Right lobe of liver (tissue), 6 donors: ENCODE results near the gene PHLDB2. TPM values are rescaled to one million over a fixed set of nuclear protein-coding genes. Genes with fewer than 3 reads are reported as not detected.

Experiments used
- ATAC-seq, 4 donors: fragments of 200-7000 bp; cut with Tn5 transposase; one replicate each; pipeline ENCODE4 v1.9.1; 2020; ENCODE audit warnings: mild to moderate bottlenecking in 4 of 4, moderate library complexity in 4 of 4
- DNase-seq, 3 donors: peaks; one replicate each; pipeline ENCODE4 v3.0.0-alpha.2; 2020
- H3K27ac ChIP-seq, 3 donors: fragments of 200-600 bp; one replicate each; pipeline ENCODE4 v1.8.0; 2022
- H3K27me3 ChIP-seq, 2 donors: fragments of 200-600 bp; one replicate each; pipeline ENCODE4 v1.8.0; 2022
- H3K36me3 ChIP-seq, 4 donors: fragments of 200-600 bp; sonication (generic) in 1 of 4; one replicate each; pipeline versions ENCODE4 v1.5.1 to v1.8.0; 2017 to 2022; ENCODE audit warnings: control low read depth in 1 of 4
- H3K4me1 ChIP-seq, 4 donors: fragments of 200-600 bp; sonication (generic) in 1 of 4; one replicate each; pipeline versions ENCODE4 v1.5.1 to v1.8.0; 2017 to 2022; ENCODE audit warnings: control low read depth in 1 of 4
- H3K4me3 ChIP-seq, 3 donors: fragments of 200-600 bp; one replicate each; pipeline ENCODE4 v1.8.0; 2022
- H3K9me3 ChIP-seq, 4 donors: fragments of 200-600 bp; sonication (generic) in 1 of 4; one replicate each; pipeline versions ENCODE4 v1.5.1 to v1.8.0; 2017 to 2022; ENCODE audit warnings: control low read depth in 1 of 4
- POLR2A ChIP-seq: fragments of 450-650 bp; IDR thresholded peaks from one replicate; pipeline ENCODE4 v1.6.1; 2017; ENCODE audit warnings: antibody characterized with exemption, mild to moderate bottlenecking
- WGBS: methylation state at CpG from one replicate; pipeline ENCODE4 v1.1.6; 2018; ENCODE audit warnings: low coverage, low lambda C conversion rate; ENCODE audit not compliant: insufficient coverage; ENCODE audit errors: missing lambda C conversion rate; 5-methylcytosine and 5-hydroxymethylcytosine counted together
- intact Hi-C, 2 donors: fragments of 100-400 bp; cut with DNase I; formaldehyde crosslinking; loops; one replicate each; pipeline versions ENCODE4 v1.11.2 to v1.14.1; 2022
- total RNA-seq, 6 experiments: library from RNA; depleted of rRNA in 2 of 6; stranded (reverse); fragments of >200 nt in 2 of 6; fragmentation: NEBNext Ultra II Directional in 3 of 6; extraction: Animal tissue kit (Norgen Biotek cat#: 25700) in 3 of 6; gene quantifications; one replicate each; pipeline versions ENCODE4 v1.1.0 to v1.2.4, GENCODE V29; 2016 to 2023
- TF ChIP-seq, protein P1 (sequence below), 4 donors: fragments of 200-600 bp in 3 of 4; fragments of 450-650 bp in 1 of 4; IDR thresholded peaks; one replicate each; pipeline versions ENCODE4 v1.5.1 to v1.8.0; 2016 to 2022; ENCODE audit warnings: antibody characterized with exemption in 4 of 4, mild to moderate bottlenecking in 2 of 4
- donor health status: DM: no; HTN: yes; CAD: no.
- donor health status: DM: no; HTN: no; CAD: no.
- donor health status: DM: no; HTN: no; CAD: no.
- donor health status: DM: no; HTN: yes; CAD: no.
- donor health status: DM: no; HTN: yes; CAD: no.

The PHLDB2 gene
- total RNA-seq, 6 experiments from 2014 or later, result 21.9 to 40.6 (median 31.2) TPM

DNA sequence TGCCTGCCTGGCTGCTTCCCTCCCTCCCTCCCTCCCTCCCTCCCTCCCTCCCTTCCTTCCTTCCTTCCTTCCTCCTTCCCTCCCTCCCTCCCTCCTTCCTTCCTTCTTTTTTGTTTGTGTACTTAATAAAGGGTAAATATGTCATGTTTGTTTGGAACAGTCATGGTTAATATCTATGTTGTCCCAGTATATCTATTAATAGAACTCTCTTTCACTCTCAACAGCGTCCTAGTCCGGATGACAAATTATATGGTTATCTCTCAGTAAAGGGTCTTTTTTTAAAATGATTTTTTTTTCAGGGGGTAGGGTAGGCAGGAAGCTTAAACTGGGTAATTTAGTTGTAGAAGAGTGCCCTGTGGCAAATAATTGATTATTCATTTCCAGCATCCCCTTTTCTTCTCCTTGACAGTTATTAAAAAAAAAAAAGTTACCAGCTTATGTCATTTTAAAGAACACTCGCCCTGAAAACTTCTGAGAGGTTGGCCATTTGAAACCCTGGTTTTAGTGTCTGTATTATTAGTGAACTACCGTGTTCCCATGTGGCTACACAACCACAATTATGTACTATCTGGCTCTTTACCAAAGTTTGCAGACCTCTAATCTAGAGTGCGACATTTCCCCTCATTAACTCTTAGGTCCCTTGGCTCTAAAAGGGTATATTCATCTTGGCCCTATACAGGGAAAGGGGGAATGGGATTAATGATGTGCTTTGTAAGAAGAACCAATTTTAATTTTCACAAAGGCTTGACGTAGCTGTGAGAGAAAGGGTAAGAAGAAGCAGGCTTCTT, 153.3 kb downstream of the PHLDB2 start:
- Histone ChIP-seq H3K4me3 (no peak overlapping the region), H3K36me3 (no peaks in the 10 kb centered on the region), H3K9me3 (no peaks in the 10 kb centered on the region), H3K27me3 (no peaks in the 10 kb centered on the region), H3K4me1 (peaks cover 0 to 12% (median 6%) of the 10 kb centered on the region in 4 donors), H3K27ac (no peak overlapping the region)
- no peak for TF ChIP-seq POLR2A
- TF ChIP-seq, protein P1, sequence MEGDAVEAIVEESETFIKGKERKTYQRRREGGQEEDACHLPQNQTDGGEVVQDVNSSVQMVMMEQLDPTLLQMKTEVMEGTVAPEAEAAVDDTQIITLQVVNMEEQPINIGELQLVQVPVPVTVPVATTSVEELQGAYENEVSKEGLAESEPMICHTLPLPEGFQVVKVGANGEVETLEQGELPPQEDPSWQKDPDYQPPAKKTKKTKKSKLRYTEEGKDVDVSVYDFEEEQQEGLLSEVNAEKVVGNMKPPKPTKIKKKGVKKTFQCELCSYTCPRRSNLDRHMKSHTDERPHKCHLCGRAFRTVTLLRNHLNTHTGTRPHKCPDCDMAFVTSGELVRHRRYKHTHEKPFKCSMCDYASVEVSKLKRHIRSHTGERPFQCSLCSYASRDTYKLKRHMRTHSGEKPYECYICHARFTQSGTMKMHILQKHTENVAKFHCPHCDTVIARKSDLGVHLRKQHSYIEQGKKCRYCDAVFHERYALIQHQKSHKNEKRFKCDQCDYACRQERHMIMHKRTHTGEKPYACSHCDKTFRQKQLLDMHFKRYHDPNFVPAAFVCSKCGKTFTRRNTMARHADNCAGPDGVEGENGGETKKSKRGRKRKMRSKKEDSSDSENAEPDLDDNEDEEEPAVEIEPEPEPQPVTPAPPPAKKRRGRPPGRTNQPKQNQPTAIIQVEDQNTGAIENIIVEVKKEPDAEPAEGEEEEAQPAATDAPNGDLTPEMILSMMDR (IDR thresholded peaks at IDR 0.05), result no peak
- ATAC-seq, result no peak
- DNase-seq, result no peak
- intact Hi-C loops, result no loop called here
- 55% methylated on average over 6 of the region's 6 CpGs for WGBS

DNA sequence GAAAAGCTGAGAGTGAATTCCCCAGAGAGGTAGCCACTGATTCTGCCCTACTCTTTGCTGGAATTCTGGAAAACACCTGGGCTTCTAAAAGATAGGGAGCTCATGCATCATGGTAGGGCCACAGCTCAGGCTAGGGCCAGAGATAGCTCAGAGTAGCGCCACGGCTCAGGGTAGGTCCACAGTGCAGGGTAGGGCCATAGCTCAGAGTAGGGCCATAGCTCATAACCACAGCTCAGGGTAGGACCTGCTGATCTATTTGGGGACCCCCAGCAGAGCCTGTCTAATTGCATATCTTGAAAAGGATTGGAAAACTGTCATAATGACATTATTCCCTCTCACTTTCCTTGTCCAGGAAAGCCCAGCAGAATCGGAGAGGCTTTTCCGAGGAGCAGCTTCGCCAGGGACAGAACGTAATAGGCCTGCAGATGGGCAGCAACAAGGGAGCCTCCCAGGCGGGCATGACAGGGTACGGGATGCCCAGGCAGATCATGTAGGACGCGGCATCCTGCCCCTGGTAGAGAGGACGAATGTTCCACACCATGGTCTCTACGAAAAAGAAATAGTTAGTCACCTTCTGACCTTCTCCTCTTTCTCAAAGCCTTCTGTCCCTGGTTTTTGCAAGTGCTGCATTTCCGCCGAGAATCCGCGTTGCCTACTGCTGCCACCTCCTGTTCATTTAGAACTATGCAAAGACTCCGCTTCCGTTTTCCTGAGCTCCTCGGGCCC, 154.2 kb downstream of the PHLDB2 start:
- WGBS, result 13% methylated on average over 11 of the region's 19 CpGs
- no peak for TF ChIP-seq POLR2A
- TF ChIP-seq, protein P1 (IDR thresholded peaks at IDR 0.05), result peak; percentile 69 to 87 (median 82)
- Histone ChIP-seq H3K4me3 (no peak overlapping the region), H3K36me3 (no peaks in the 10 kb centered on the region), H3K27me3 (no peaks in the 10 kb centered on the region), H3K9me3 (no peaks in the 10 kb centered on the region), H3K4me1 (peaks cover 0 to 9% (median 4%) of the 10 kb centered on the region in 4 donors), H3K27ac (no peak overlapping the region)
- intact Hi-C loops, result no loop called here
- ATAC-seq (peak; percentile 92 to 96 (median 94)), DNase-seq (peak; percentile 54 to 64 (median 62))

DNA sequence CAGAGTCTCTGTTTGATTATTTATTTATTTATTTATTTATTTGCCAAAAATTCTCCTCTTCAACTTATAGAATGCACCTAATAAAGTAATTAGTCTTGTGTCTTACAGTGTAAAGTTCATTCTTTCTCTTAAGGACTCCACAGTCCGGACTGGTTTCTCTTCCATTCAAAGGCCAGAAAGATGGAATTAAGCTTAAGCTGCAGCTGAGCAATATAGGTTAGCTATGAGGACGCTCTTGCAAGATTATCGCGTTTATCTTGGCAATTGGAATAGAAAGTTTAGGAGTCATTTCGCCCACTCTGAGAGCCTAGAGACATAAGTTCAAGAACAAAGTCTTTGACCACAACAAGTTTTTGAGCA, 154.7 kb downstream of the PHLDB2 start:
- H3K36me3 ChIP-seq, result no peaks in the 10 kb centered on the region
- no peak overlapping the region for H3K4me3 ChIP-seq
- peaks cover 0 to 3% (median under 1%) of the 10 kb centered on the region in 4 donors for H3K4me1 ChIP-seq
- intact Hi-C loops, result no loop called here
- DNase-seq (no peak), ATAC-seq (peak in 2 of 4 donors; percentile 13 to 14)
- H3K27ac ChIP-seq, result no peak overlapping the region
- TF ChIP-seq, protein P1 (IDR thresholded peaks at IDR 0.05), result no peak
- TF ChIP-seq POLR2A, result no peak
- WGBS, result 51% methylated on average over 5 of the region's 5 CpGs
- no peaks in the 10 kb centered on the region for H3K27me3 ChIP-seq
- H3K9me3 ChIP-seq, result no peaks in the 10 kb centered on the region

DNA sequence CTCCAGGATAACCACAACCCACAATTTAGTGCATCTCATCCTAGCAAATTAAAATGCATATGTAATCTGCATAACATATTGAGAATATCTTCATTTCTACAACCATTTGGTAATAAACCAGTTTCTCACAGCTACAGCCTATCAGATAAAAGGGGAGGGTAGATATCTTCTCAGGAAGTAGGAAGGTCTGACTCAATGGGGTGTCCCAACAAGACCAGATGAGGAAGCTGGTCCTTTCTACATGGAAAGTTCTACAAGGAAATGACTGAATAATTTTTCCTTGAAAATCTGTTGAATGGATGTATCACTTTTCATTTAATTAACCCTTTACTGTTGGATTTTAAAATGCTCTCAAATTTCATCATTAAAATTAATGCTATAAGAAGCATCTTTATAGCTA, 158.0 kb downstream of the PHLDB2 start:
- H3K36me3 ChIP-seq, result no peaks in the 10 kb centered on the region
- H3K27ac ChIP-seq, result no peak overlapping the region
- intact Hi-C loops, result no loop called here
- no peaks in the 10 kb centered on the region for H3K4me1 ChIP-seq
- no peak overlapping the region for H3K4me3 ChIP-seq
- DNase-seq, result no peak
- no peak for ATAC-seq
- no peak for TF ChIP-seq POLR2A
- TF ChIP-seq, protein P1 (IDR thresholded peaks at IDR 0.05), result no peak
- no peaks in the 10 kb centered on the region for H3K9me3 ChIP-seq
- H3K27me3 ChIP-seq, result no peaks in the 10 kb centered on the region
